Nephron progenitor cell (in vitro differentiated cells): ENCODE data around the gene FSCN2.

Experiments
- DNase-seq: peaks from one replicate; pipeline ENCODE4 v3.0.0; 2021
- H3K27ac Mint-ChIP-seq: 2 replicates; pipeline ENCODE4 v1.8.0; 2021; ENCODE audit warnings: mild to moderate bottlenecking, moderate library complexity, mixed read lengths
- H3K27me3 Mint-ChIP-seq: 2 replicates; pipeline ENCODE4 v1.8.0; 2021; ENCODE audit warnings: mild to moderate bottlenecking, low read depth, mixed read lengths; ENCODE audit not compliant: poor library complexity
- H3K36me3 Mint-ChIP-seq: 2 replicates; pipeline ENCODE4 v1.8.0; 2021; ENCODE audit warnings: low read depth, mixed read lengths
- H3K4me1 Mint-ChIP-seq: 2 replicates; pipeline ENCODE4 v1.8.0; 2021; ENCODE audit warnings: mixed read lengths
- H3K4me3 Mint-ChIP-seq: 2 replicates; pipeline ENCODE4 v1.8.0; 2021; ENCODE audit warnings: mild to moderate bottlenecking, moderate library complexity, mixed read lengths
- H3K9me3 Mint-ChIP-seq: 2 replicates; pipeline ENCODE4 v1.8.0; 2021; ENCODE audit warnings: mild to moderate bottlenecking, moderate library complexity, mixed read lengths
- TF ChIP-seq, protein P1 (sequence below): fragments of 200-600 bp; sonication (generic); IDR thresholded peaks from 2 replicates; pipeline ENCODE4 v1.5.0; 2021; ENCODE audit warnings: antibody characterized with exemption

The FSCN2 gene

GRCh38 chr17:81540676-81541027 is 12.5 kb downstream of the FSCN2 start:
- Mint-ChIP-seq H3K27me3 (peaks cover 25% of the 10 kb centered on the region), H3K9me3 (no peaks in the 10 kb centered on the region), H3K27ac (no peak overlapping the region), H3K4me3 (no peak overlapping the region), H3K36me3 (no peaks in the 10 kb centered on the region), H3K4me1 (peaks cover 10% of the 10 kb centered on the region)
- no peak for DNase-seq
- TF ChIP-seq, protein P1, sequence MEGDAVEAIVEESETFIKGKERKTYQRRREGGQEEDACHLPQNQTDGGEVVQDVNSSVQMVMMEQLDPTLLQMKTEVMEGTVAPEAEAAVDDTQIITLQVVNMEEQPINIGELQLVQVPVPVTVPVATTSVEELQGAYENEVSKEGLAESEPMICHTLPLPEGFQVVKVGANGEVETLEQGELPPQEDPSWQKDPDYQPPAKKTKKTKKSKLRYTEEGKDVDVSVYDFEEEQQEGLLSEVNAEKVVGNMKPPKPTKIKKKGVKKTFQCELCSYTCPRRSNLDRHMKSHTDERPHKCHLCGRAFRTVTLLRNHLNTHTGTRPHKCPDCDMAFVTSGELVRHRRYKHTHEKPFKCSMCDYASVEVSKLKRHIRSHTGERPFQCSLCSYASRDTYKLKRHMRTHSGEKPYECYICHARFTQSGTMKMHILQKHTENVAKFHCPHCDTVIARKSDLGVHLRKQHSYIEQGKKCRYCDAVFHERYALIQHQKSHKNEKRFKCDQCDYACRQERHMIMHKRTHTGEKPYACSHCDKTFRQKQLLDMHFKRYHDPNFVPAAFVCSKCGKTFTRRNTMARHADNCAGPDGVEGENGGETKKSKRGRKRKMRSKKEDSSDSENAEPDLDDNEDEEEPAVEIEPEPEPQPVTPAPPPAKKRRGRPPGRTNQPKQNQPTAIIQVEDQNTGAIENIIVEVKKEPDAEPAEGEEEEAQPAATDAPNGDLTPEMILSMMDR = no peak

GRCh38 chr17:81541123-81541522 is 12.9 kb downstream of the FSCN2 start:
- DNase-seq = no peak
- TF ChIP-seq, protein P1 = no peak
- Mint-ChIP-seq H3K4me1 (peaks cover 10% of the 10 kb centered on the region), H3K4me3 (no peak overlapping the region), H3K27ac (no peak overlapping the region), H3K27me3 (peaks cover 20% of the 10 kb centered on the region), H3K36me3 (peaks cover under 1% of the 10 kb centered on the region), H3K9me3 (no peaks in the 10 kb centered on the region)

GRCh38 chr17:81542431-81543338 is 14.5 kb downstream of the FSCN2 start:
- TF ChIP-seq, protein P1 = no peak
- no peak overlapping the region for H3K4me3 Mint-ChIP-seq
- no peaks in the 10 kb centered on the region for H3K9me3 Mint-ChIP-seq
- peaks cover 5% of the 10 kb centered on the region for H3K36me3 Mint-ChIP-seq
- DNase-seq = no peak
- peaks cover 9% of the 10 kb centered on the region for H3K27me3 Mint-ChIP-seq
- H3K27ac Mint-ChIP-seq = no peak overlapping the region
- peaks cover 6% of the 10 kb centered on the region for H3K4me1 Mint-ChIP-seq

- no peak overlapping the region for H3K4me3 Mint-ChIP-seq
- TF ChIP-seq, protein P1 = no peak
- peaks cover 5% of the 10 kb centered on the region for H3K36me3 Mint-ChIP-seq
- peaks cover under 1% of the 10 kb centered on the region for H3K4me1 Mint-ChIP-seq
- peaks cover 5% of the 10 kb centered on the region for H3K27me3 Mint-ChIP-seq
- no peak for DNase-seq
- H3K9me3 Mint-ChIP-seq = no peaks in the 10 kb centered on the region
- no peak overlapping the region for H3K27ac Mint-ChIP-seq
Observed at GRCh38 chr17:81543339-81543675, 15.1 kb downstream of the FSCN2 start.

GRCh38 chr17:81543756-81544155 is 15.6 kb downstream of the FSCN2 start:
- TF ChIP-seq, protein P1 = no peak
- Mint-ChIP-seq H3K27me3 (peaks cover under 1% of the 10 kb centered on the region), H3K4me1 (no peaks in the 10 kb centered on the region), H3K27ac (no peak overlapping the region), H3K4me3 (no peak overlapping the region), H3K36me3 (peaks cover 5% of the 10 kb centered on the region), H3K9me3 (no peaks in the 10 kb centered on the region)
- no peak for DNase-seq
